ENCODE results near the gene MAP3K21.

MAP3K21 gene

DNA sequence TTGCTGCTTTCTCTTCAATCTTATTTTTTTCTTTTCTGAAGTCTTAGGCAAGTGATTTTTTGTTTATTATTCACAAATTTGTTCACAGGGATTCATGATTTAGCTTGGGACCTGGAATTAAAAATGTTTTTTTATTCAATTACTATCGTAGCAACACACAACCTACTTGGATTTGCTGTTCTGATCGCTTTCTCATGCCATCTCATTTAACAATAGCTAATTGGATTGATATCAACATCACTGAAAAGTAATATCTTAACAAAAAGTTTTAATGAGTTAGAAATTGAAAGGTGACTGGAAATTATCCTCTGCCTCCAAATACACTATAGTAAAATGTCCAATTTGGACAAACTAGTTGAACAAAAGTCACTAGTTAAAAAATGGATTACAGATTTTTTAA is 32.4 kb downstream of the MAP3K21 start:
- DNase-seq (ENCODE audit: low read depth): no peak

GRCh38 chr1:233360525-233361102 is 33.1 kb downstream of the MAP3K21 start:
- DNase-seq (ENCODE audit: low read depth): no peak

DNA sequence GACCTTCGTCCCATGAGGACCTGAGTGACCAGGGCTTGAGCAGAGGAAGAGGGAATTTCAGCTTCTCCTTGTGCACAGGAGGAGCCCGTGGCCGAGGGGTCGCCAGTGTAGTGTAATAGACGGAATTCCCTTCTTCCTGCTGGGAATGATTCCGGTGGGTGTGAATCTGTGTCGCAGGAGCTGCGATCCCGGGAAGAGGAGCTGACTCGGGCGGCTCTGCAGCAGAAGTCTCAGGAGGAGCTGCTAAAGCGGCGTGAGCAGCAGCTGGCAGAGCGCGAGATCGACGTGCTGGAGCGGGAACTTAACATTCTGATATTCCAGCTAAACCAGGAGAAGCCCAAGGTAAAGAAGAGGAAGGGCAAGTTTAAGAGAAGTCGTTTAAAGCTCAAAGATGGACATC is 34.4 kb downstream of the MAP3K21 start:
- no peak for DNase-seq (ENCODE audit: low read depth)

DNA sequence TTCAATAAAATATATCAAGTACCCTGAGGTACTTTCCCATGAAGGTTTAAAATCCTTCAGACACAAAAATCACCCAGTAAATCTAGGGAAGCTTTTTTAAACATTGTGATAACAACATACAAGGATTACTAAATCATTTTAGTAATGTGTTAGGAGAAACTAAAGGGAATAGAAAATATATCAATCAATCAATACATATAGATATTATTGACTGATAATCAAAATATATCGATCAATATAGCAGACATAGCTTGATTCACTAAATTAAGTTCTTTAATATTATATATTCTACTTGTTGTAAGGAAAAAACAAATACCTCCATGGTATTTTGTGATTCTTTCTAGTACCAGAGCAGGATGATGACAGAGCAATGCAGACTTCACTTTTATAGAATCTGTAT is 35.2 kb downstream of the MAP3K21 start:
- DNase-seq (ENCODE audit: low read depth): no peak

- DNase-seq (ENCODE audit: low read depth): no peak
Observed at GRCh38 chr1:233364026-233364425, 36.5 kb downstream of the MAP3K21 start.

GRCh38 chr1:233364695-233365539 is 37.4 kb downstream of the MAP3K21 start:
- no peak for DNase-seq (ENCODE audit: low read depth)

DNA sequence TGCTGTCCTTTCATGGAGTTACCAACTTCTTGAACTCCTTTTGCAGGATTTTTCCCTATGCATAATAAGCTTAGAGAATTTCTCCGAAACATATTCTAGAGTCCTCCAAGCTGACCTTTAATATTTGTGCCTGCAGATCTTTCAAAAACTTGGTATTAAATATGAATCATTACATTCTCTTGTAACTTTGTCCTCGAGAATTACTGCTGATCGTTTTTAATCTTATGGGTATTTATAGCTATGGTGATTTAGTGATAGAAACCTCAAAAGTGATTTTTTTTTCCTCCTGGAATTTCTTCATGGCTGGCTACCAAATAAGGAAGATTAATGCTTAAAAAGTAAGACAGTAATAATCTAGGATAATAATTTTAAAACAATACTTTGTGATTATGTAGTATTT is 39.1 kb downstream of the MAP3K21 start:
- no peak for DNase-seq (ENCODE audit: low read depth)

DNA sequence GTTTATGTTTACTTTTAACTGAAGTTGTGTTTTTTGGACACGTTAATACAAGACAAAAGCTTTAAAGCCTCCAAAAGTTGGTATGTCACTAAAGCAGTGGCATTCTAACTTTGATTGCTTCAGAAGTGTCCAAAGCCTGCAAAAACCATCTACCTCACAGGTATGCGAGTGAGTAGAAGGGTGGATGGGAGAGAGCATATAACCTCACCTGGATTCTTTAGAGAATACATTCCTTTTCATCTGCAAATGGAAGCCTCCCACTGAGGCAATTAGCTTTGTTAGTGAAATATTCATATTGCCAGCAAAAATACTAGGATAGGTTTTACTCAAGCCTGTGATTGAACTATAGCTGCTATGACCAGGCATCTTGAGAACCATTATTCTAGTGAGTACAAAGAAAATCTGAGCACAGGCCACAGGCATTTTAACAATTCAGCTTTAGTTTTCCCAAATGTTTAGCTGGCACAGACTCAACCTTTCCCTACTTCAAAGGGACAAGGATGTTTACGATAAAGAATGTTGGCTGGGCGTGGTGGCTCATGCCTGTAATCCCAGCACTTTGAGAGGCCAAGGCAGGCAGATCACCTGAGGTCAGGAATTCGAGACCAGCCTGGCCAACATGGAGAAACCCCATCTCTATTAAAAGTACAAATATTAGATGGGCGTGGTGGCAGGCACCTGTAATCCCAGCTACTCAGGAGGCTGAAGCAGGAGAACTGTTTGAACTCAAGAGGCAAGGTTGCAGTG is 39.7 kb downstream of the MAP3K21 start:
- no peak for DNase-seq (ENCODE audit: low read depth)

DNA sequence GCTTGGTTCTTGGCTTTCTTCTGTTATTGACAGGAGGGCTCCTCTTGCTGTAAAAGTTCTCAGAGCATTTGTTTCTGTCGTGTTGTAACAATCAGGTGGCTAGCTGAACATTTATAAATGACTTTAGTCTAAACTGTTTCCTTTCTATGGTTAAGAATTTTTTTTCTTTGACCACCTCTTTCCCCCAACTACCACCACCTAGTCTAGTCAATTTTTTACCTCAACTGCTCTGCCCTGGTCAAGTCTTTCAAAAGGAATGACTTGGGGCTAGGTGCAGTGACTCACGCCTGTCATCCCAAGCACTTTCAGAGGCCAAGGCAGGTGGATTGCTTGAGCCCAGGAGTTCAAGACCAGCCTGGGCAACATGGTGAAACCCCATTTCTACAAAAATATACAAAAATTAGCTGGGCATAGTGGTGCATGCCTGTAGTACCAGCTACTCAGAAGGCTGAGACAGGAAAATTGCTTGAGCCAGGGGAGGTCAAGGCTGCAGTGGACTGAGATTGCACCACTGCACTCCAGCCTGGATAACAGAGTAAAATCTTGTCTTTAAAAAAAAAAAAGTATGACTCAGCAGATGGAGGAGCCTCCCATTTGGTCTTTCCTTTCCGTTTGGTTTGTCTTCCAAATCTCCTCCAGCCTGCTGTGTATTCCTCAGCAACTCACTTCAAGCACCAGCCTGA is 40.7 kb downstream of the MAP3K21 start:
- no peak for DNase-seq (ENCODE audit: low read depth)

- no peak for DNase-seq (ENCODE audit: low read depth)
Observed at GRCh38 chr1:233368789-233369130, 41.2 kb downstream of the MAP3K21 start.

GRCh38 chr1:233372218-233373120 is 44.9 kb downstream of the MAP3K21 start:
- DNase-seq (ENCODE audit: low read depth): no peak

GRCh38 chr1:233373226-233373625 is 45.7 kb downstream of the MAP3K21 start:
- no peak for DNase-seq (ENCODE audit: low read depth)

DNA sequence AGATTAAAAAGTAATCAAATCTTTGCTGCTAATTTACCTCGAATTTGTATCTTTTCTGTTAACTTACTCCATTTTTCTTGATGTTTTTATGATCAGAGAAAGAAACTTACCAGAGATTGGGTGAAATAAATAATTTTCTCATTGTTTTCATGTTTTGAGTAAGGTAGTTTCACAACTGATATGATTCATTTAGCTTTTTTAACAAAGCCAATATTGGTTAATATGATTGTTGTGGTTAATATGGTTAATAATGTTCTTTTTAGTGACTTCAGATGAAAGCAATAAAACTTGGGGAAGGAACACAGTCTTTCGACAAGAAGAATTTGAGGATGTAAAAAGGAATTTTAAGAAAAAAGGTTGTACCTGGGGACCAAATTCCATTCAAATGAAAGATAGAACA is 48.1 kb downstream of the MAP3K21 start:
- no peak for DNase-seq (ENCODE audit: low read depth)

DNA sequence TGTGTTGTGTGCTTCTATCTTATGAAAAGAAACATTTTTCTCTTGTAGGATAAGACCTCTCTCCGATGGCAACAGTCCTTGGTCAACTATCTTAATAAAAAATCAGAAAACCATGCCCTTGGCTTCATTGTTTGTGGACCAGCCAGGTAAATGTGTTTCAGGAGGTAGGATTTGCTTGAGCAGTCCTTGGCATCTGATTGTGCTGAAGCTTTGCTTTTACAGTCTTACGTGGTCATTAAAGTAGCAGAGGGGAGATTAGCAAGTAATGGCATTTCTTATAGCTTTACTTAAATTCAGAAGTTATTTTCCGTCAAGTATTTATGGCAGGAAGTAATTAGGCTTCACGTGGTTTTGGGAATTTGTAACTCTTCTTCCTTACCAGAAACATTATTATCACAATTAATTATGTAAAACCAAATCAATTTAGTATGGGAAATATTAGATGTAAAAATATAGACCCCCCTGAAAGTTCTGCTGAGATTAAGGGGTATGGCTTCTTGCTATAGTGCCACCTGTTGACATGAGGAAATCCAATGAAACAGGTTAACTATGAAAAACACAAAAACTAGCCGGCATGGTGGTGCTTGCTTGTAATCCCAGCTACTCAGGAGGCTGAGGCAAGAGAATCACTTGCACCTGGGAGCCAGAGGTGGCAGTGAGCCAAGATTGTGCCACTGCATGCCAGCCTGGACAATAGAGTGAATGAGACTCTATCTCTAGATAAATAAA is 49.0 kb downstream of the MAP3K21 start:
- no peak for DNase-seq (ENCODE audit: low read depth)

- no peak for DNase-seq (ENCODE audit: low read depth)
Observed at GRCh38 chr1:233379869-233380438, 52.4 kb downstream of the MAP3K21 start.

DNA sequence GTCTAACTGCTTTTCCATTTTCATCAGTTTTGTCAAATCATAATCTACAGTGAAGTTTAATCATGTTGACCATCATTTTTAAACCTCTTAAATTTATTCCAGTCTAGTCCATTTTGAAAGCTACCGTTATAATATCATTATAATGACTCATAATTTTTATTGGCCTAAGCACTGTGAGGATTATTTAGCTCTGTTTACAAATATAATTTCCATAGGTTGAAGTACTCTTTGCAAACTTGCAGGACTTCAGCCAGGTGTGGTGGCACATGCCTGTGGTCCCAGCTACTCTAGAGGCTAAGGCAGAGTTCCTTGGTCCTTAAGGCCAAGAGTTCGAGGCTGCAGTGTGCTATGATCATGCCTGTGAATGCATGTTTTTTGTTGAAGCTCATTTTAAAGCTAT is 54.3 kb downstream of the MAP3K21 start:
- no peak for DNase-seq (ENCODE audit: low read depth)

- no peak for DNase-seq (ENCODE audit: low read depth)
Observed at GRCh38 chr1:233383984-233384383, 56.5 kb downstream of the MAP3K21 start.

DNA sequence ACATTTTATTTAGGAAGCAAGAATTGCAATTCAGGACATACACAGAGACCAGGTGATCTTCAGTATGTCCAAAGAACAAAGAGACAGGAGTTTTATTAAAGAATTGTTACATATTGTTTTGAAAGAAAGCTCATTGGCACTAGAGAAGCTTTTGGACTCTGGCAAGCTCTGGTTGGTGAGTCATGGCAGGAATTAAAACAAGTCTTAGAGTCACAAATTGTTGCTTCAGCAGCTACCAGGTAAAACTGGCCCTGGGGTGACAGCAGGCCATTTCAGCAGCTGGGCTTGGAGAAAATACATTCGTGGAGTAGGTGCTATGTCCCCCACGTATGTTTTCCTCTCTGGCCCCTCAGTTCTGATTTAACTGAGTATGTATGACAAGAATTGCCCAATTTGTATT is 58.8 kb downstream of the MAP3K21 start:
- no peak for DNase-seq (ENCODE audit: low read depth)

- no peak for DNase-seq (ENCODE audit: low read depth)
Observed at GRCh38 chr1:233387585-233387984, 60.1 kb downstream of the MAP3K21 start.

- no peak for DNase-seq (ENCODE audit: low read depth)
Observed at GRCh38 chr1:233389169-233389568, 61.6 kb downstream of the MAP3K21 start.

GRCh38 chr1:233389893-233390292 is 62.4 kb downstream of the MAP3K21 start:
- no peak for DNase-seq (ENCODE audit: low read depth)

All from stimulated activated CD8-positive, alpha-beta memory T cell treated with anti-CD3 and anti-CD28 coated beads, Interleukin-15, amount 100 ng/mL, for 24 hours (primary cell).